Uterus (tissue), 4 donors: ENCODE results near the gene PUS1. TPM values are rescaled to one million over a fixed set of nuclear protein-coding genes. Genes with fewer than 3 reads are reported as not detected.

Source experiments
- DNase-seq, 2 donors: peaks; one replicate each; pipeline ENCODE4 v3.0.0-alpha.2; 2019 to 2020
- H3K27ac ChIP-seq, 2 donors: fragments of 200-600 bp; sonication (generic); 1 replicate in 1 of 2; 2 replicates in 1 of 2; pipeline ENCODE4 v1.5.1; 2016 to 2018
- H3K27me3 ChIP-seq, 2 donors: fragments of 200-600 bp; sonication (generic); one replicate each; pipeline ENCODE4 v1.5.1; 2018 to 2019; ENCODE audit warnings: control low read depth in 1 of 2
- H3K36me3 ChIP-seq, 2 donors: fragments of 200-600 bp; sonication (generic); one replicate each; pipeline ENCODE4 v1.5.1; 2019; ENCODE audit warnings: control low read depth in 1 of 2
- H3K4me1 ChIP-seq, 2 donors: fragments of 200-600 bp; sonication (generic); one replicate each; pipeline ENCODE4 v1.5.1; 2018 to 2019; ENCODE audit warnings: control low read depth in 1 of 2
- H3K4me3 ChIP-seq, 2 donors: fragments of 200-600 bp; sonication (generic); 1 replicate in 1 of 2; 2 replicates in 1 of 2; pipeline ENCODE4 v1.5.1; 2018 to 2019; ENCODE audit warnings: mild to moderate bottlenecking in 1 of 2
- H3K9me3 ChIP-seq, 2 donors: fragments of 200-600 bp; sonication (generic); one replicate each; pipeline ENCODE4 v1.5.1; 2019; ENCODE audit warnings: control low read depth in 1 of 2
- POLR2A ChIP-seq, 2 donors: fragments of 450-650 bp; IDR thresholded peaks; one replicate each; pipeline ENCODE4 v1.6.1; 2016; ENCODE audit warnings: antibody characterized with exemption in 2 of 2, mild to moderate bottlenecking in 1 of 2, moderate library complexity in 1 of 2
- intact Hi-C: fragments of 100-400 bp; cut with DNase I; formaldehyde crosslinking; loops from one replicate; pipeline ENCODE4 v1.15.1; 2023; ENCODE audit warnings: low total_unique reads
- small RNA-seq: library from RNA; depleted of rRNA; stranded (forward); fragments of <200 nt; gene quantifications from one replicate; pipeline ENCODE3, GENCODE V24; 2016
- total RNA-seq, 4 donors: library from RNA; depleted of rRNA in 3 of 4; stranded (reverse); fragments of >200 nt in 3 of 4; gene quantifications; one replicate each; pipeline versions ENCODE4 v1.1.0 to v1.2.4, GENCODE V29; 2014 to 2023
- TF ChIP-seq, protein P1 (sequence below), 4 experiments: fragments of 200-600 bp in 2 of 4; fragments of 450-650 bp in 2 of 4; sonication (generic) in 2 of 4; IDR thresholded peaks; one replicate each; pipeline ENCODE4 v1.5.1; 2016 to 2019; ENCODE audit warnings: antibody characterized with exemption in 4 of 4, mild to moderate bottlenecking in 2 of 4, moderate library complexity in 1 of 4
- donor health status: DM: yes; HTN: yes; CAD: no.

The PUS1 gene
- total RNA-seq, 4 donors from 2014 or later, result 0.59 to 29.2 (median 12.5) TPM

DNA sequence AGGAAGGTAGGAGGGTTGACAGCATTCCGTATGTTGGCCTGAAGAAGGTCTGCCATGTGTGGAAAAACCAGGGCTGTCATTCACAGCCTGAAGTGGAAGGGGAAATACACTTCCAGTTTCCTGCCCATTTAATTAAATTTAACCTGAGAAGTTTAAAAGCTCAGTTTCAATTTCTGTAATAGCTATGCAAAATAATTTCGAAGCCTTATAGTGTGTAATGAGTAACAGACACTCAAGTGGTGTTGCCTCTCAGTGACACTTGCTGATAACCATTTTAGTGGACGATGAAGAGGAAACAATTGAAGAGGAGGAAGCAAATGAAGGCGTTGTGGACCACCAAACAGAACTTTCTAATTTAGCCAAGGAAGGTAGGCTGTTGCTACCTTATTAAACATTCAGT, 65.5 kb downstream of the PUS1 start:
- H3K4me3 ChIP-seq, result no peak overlapping the region
- no peak overlapping the region for H3K27ac ChIP-seq
- no peak for TF ChIP-seq POLR2A (IDR thresholded peaks at IDR 0.05)
- TF ChIP-seq, protein P1, sequence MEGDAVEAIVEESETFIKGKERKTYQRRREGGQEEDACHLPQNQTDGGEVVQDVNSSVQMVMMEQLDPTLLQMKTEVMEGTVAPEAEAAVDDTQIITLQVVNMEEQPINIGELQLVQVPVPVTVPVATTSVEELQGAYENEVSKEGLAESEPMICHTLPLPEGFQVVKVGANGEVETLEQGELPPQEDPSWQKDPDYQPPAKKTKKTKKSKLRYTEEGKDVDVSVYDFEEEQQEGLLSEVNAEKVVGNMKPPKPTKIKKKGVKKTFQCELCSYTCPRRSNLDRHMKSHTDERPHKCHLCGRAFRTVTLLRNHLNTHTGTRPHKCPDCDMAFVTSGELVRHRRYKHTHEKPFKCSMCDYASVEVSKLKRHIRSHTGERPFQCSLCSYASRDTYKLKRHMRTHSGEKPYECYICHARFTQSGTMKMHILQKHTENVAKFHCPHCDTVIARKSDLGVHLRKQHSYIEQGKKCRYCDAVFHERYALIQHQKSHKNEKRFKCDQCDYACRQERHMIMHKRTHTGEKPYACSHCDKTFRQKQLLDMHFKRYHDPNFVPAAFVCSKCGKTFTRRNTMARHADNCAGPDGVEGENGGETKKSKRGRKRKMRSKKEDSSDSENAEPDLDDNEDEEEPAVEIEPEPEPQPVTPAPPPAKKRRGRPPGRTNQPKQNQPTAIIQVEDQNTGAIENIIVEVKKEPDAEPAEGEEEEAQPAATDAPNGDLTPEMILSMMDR (IDR thresholded peaks at IDR 0.05), result no peak
- intact Hi-C loops, result no loop called here
- no peaks in the 10 kb centered on the region for H3K4me1 ChIP-seq
- H3K27me3 ChIP-seq, result no peaks in the 10 kb centered on the region
- no peak for DNase-seq
- no peaks in the 10 kb centered on the region for H3K9me3 ChIP-seq
- no peaks in the 10 kb centered on the region for H3K36me3 ChIP-seq

Small RNA genes lying within 50 kb of the gene (small RNA-seq; reads per million reads assigned to genes)
- not detected for gene AC131009.3

Other genes starting within 250 kb of the PUS1 start
- gene SFSWAP, start 218.2 kb upstream of the PUS1 start, total RNA-seq, result 10 to 100 TPM; 25.3 to 78.1 (median 55.2) TPM
- 10 to 100 TPM in 1 of 4 donors, 1 to 10 TPM in 2, under 1 TPM in 1; 0.26 to 17.4 (median 5.0) TPM for gene MMP17, start 100.9 kb upstream of the PUS1 start, total RNA-seq
- 100 to 1,000 TPM in 1 of 4 donors, 10 to 100 TPM in 3; 11.8 to 135 (median 38.8) TPM for gene ULK1, start 34.7 kb upstream of the PUS1 start, total RNA-seq
- gene EP400, start 20.7 kb downstream of the PUS1 start, total RNA-seq, result 10 to 100 TPM; 11.8 to 70.6 (median 28.2) TPM
- 10 to 100 TPM in 3 of 4 donors, 1 to 10 TPM in 1; 7.9 to 53.3 (median 16.6) TPM for gene DDX51, start 215.0 kb downstream of the PUS1 start, total RNA-seq
- gene NOC4L, start 215.2 kb downstream of the PUS1 start, total RNA-seq, result 10 to 100 TPM in 1 of 4 donors, 1 to 10 TPM in 1, not detected in 2; 9.4 to 15.4 TPM